K562 (cell line): ENCODE measurements around the gene CENPC. TPM values are rescaled to one million over a fixed set of nuclear protein-coding genes. Genes with fewer than 3 reads are reported as not detected.

Source experiments
- ETV1 ChIP-seq: fragments of 450-650 bp; conservative IDR thresholded peaks from 2 replicates; pipeline ENCODE4 v1.6.1; 2016; ENCODE audit warnings: missing genetic modification characterization, control low read depth, low read depth, missing compliant biosample characterization
- GABPA ChIP-seq: fragments of 200-800 bp; sonication (Bioruptor generic); conservative IDR thresholded peaks from 2 replicates; pipeline ENCODE4 v1.6.1; 2016; ENCODE audit warnings: low read depth, missing genetic modification characterization, missing compliant biosample characterization
- GABPB2 ChIP-seq: fragments of 250-450 bp; sonication (Bioruptor Pico); conservative IDR thresholded peaks from 2 replicates; pipeline ENCODE4 v1.5.1; 2021; ENCODE audit warnings: mild to moderate bottlenecking
- HOXB6 ChIP-seq: fragments of 250-450 bp; sonication (Bioruptor Pico); IDR thresholded peaks from 2 replicates; pipeline ENCODE4 v1.5.1; 2022; ENCODE audit warnings: mild to moderate bottlenecking, borderline replicate concordance
- HSF4 ChIP-seq: fragments of 250-450 bp; sonication (Bioruptor Pico); IDR thresholded peaks from 2 replicates; pipeline ENCODE4 v2.1.2; 2022; ENCODE audit warnings: mild to moderate bottlenecking, moderate library complexity, borderline replicate concordance
- L3MBTL2 ChIP-seq: fragments of 450-650 bp; IDR thresholded peaks from 2 replicates; pipeline ENCODE4 v1.6.1; 2016; ENCODE audit warnings: mild to moderate bottlenecking, moderate library complexity
- MECOM ChIP-seq: fragments of 250-450 bp; sonication (Bioruptor Pico); IDR thresholded peaks from 2 replicates; pipeline ENCODE4 v1.8.0; 2022; ENCODE audit warnings: inconsistent platforms
- MLLT1 ChIP-seq, 2 experiments: fragments of 450-650 bp; IDR thresholded peaks; 2 replicates each; pipeline ENCODE4 v1.6.1; 2016
- MTA1 ChIP-seq: fragments of 450-650 bp; IDR thresholded peaks from 2 replicates; pipeline ENCODE4 v1.6.1; 2017; ENCODE audit warnings: borderline replicate concordance
- PATZ1 ChIP-seq: fragments of 250-450 bp; sonication (Bioruptor Pico); IDR thresholded peaks from 2 replicates; pipeline ENCODE4 v1.5.0; 2020; ENCODE audit warnings: mild to moderate bottlenecking, borderline replicate concordance
- POLR2H ChIP-seq: IDR thresholded peaks from 2 replicates; pipeline ENCODE4 v1.6.1; 2016; ENCODE audit warnings: missing genetic modification characterization, low read depth, mild to moderate bottlenecking, control low read depth, missing compliant biosample characterization, moderate library complexity
- RBM14 ChIP-seq: fragments of 200-400 bp; formaldehyde crosslinking; IDR thresholded peaks from 2 replicates; pipeline ENCODE4 v1.6.1; 2018; ENCODE audit warnings: low read depth, mild to moderate bottlenecking, low read length, moderate library complexity, borderline replicate concordance; ENCODE audit not compliant: insufficient read depth
- RBM39 ChIP-seq: fragments of 200-400 bp; formaldehyde crosslinking; optimal IDR thresholded peaks from 2 replicates; pipeline ENCODE3; 2018; ENCODE audit warnings: low read depth, low read length
- TEAD4 ChIP-seq, 2 experiments: sonication (generic) in 1 of 2; formaldehyde crosslinking in 1 of 2; IDR thresholded peaks; 2 replicates each; pipeline versions ENCODE4 v1.6.1 to v1.8.0; 2012 to 2022; ENCODE audit warnings: borderline replicate concordance in 1 of 2, inconsistent platforms in 1 of 2, low read length in 1 of 2, mild to moderate bottlenecking in 1 of 2, missing genetic modification reagents in 1 of 2
- THRAP3 ChIP-seq: fragments of 450-650 bp; IDR thresholded peaks from 2 replicates; pipeline ENCODE4 v1.6.1; 2016; ENCODE audit warnings: mild to moderate bottlenecking, inconsistent platforms, borderline replicate concordance
- TSC22D4 ChIP-seq: fragments of 450-650 bp; IDR thresholded peaks from 2 replicates; pipeline ENCODE4 v1.6.1; 2016; ENCODE audit warnings: missing genetic modification characterization, missing biosample characterization, control low read depth
- ZNF232 ChIP-seq: sonication (generic); formaldehyde crosslinking; IDR thresholded peaks from 2 replicates; pipeline ENCODE4 v1.8.0; 2022; ENCODE audit warnings: mild to moderate bottlenecking, missing genetic modification reagents
- ZNF398 ChIP-seq: fragments of 250-450 bp; sonication (Bioruptor Pico); IDR thresholded peaks from 2 replicates; pipeline ENCODE4 v1.8.0; 2021; ENCODE audit warnings: moderate library complexity, mild to moderate bottlenecking, inconsistent platforms
- ZNF57 ChIP-seq: fragments of 450-650 bp; formaldehyde crosslinking; IDR thresholded peaks from 2 replicates; pipeline ENCODE4 v1.4.0; 2020; ENCODE audit warnings: mild to moderate bottlenecking, moderate library complexity
- ZNF707 ChIP-seq: fragments of 250-450 bp; sonication (Bioruptor Pico); conservative IDR thresholded peaks from 2 replicates; pipeline ENCODE4 v1.8.0; 2022; ENCODE audit warnings: inconsistent platforms, mild to moderate bottlenecking, moderate library complexity
- polyA plus RNA-seq, 8 experiments: library from polyadenylated mRNA; depleted of rRNA in 4 of 8; stranded (reverse) in 5 of 8; unstranded in 3 of 8; fragments of >200 nt; fragmentation: Nextera tagmentation in 2 of 8; fragmentation: Illumina TruSeq in 1 of 8; extraction: Ambion mirVana in 2 of 8; extraction: Trizol in 1 of 8; gene quantifications; 2 replicates each; pipeline versions ENCODE4 v1.2.1 to v1.2.3, GENCODE V29; 2011 to 2014; ENCODE audit warnings: inconsistent platforms in 1 of 8, missing spikeins in 1 of 8
- total RNA-seq, 7 experiments: library from RNA; depleted of rRNA in 6 of 7; stranded (reverse); fragments of >200 nt in 6 of 7; fragmentation: Illumina TruSeq in 2 of 7; extraction: Trizol in 2 of 7; gene quantifications; 2 replicates each; pipeline versions ENCODE4 v1.2.1 to v1.2.3, GENCODE V29; 2011 to 2021; ENCODE audit warnings: low replicate concordance in 1 of 7
- TF ChIP-seq, protein P1 (sequence below): fragments of 450-650 bp; formaldehyde crosslinking; IDR thresholded peaks from 2 replicates; pipeline ENCODE4 v1.4.0; 2020; ENCODE audit warnings: mild to moderate bottlenecking, moderate library complexity

CENPC gene
- total and polyA plus RNA-seq, 9 of the 15 experiments (the other 6 are each of a cell fraction or from before 2014, with no cell fraction given) = 18.1 to 48.5 (median 30.8) TPM

DNA sequence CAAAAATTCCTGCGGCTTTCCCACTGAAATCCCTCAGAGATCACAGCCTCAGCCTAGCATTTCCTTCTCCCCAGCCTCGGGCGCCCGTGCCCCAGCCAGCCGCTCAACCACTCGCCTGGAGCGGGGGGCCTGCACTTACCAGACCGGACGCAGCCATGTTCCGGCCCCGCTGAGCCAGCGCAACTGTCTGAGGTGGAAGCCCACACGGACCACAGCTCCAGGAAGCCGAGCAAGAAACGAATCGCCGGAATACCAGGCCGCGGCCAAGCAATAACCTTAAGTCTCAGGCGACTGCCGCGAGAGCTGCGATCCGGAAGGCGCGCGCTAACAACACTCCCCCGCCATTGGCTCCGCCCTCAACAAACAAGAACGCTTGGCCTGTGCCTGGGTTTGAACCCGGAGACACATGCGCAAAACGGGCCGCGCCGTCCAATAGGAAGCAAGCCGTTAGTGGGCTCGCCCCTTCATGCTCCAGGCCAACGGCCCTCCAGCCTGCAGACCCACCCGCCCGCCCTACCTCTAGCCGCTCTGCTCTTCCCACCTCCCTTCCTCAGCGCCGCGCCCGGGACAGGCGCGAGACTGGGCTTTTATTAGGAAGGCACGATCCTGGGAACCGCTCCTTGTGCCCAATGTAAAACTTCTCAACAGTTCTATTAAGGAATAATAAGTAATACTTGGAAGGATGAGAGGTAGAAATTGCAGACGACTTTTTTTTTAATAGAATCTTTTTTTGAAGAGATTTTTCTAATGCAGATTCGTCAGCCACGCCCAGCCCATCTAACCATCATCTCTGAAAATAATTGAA is at the start of gene CENPC (continued):
- TF ChIP-seq, protein P1, sequence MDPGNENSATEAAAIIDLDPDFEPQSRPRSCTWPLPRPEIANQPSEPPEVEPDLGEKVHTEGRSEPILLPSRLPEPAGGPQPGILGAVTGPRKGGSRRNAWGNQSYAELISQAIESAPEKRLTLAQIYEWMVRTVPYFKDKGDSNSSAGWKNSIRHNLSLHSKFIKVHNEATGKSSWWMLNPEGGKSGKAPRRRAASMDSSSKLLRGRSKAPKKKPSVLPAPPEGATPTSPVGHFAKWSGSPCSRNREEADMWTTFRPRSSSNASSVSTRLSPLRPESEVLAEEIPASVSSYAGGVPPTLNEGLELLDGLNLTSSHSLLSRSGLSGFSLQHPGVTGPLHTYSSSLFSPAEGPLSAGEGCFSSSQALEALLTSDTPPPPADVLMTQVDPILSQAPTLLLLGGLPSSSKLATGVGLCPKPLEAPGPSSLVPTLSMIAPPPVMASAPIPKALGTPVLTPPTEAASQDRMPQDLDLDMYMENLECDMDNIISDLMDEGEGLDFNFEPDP = no peak
- no peak for TF ChIP-seq MECOM
- TF ChIP-seq RBM39 = no peak
- no peak for TF ChIP-seq TSC22D4 (tag)
- TF ChIP-seq ETV1 = peak; percentile 67
- peak; percentile 61; the same call in 1 of the 2 replicates for TF ChIP-seq TEAD4 (IDR thresholded peaks at IDR 0.05; ENCODE audit: low read length)
- no peak for TF ChIP-seq TEAD4 (CRISPR knock-in tag; IDR thresholded peaks at IDR 0.05; ENCODE audit: borderline replicate concordance)
- TF ChIP-seq ZNF57 = no peak
- TF ChIP-seq MTA1 = no peak
- TF ChIP-seq RBM14 = no peak
- no peak for TF ChIP-seq ZNF232
- no peak for TF ChIP-seq GABPB2 (CRISPR knock-in tag)
- no peak for TF ChIP-seq HOXB6 (CRISPR knock-in tag)
- TF ChIP-seq THRAP3 = no peak
- peak in 1 of 2 experiments; percentile 67; a peak in 3 of 4 replicates for TF ChIP-seq MLLT1 (IDR thresholded peaks at IDR 0.05)
- TF ChIP-seq POLR2H = peak; percentile 94
- TF ChIP-seq PATZ1 (CRISPR knock-in tag) = no peak
- no peak for TF ChIP-seq HSF4 (CRISPR knock-in tag)
- no peak for TF ChIP-seq ZNF398
- no peak for TF ChIP-seq ZNF707 (CRISPR knock-in tag)
- TF ChIP-seq L3MBTL2 = no peak
- TF ChIP-seq GABPA (tag) = peak; percentile 77
